Measurements from ENCODE around the gene SVEP1.
"Not testable (repeated sequence)": the region's sequence is repeated elsewhere in the genome, so short reads cannot be mapped to it uniquely, and the experiment has no call there.

Gene SVEP1

DNA sequence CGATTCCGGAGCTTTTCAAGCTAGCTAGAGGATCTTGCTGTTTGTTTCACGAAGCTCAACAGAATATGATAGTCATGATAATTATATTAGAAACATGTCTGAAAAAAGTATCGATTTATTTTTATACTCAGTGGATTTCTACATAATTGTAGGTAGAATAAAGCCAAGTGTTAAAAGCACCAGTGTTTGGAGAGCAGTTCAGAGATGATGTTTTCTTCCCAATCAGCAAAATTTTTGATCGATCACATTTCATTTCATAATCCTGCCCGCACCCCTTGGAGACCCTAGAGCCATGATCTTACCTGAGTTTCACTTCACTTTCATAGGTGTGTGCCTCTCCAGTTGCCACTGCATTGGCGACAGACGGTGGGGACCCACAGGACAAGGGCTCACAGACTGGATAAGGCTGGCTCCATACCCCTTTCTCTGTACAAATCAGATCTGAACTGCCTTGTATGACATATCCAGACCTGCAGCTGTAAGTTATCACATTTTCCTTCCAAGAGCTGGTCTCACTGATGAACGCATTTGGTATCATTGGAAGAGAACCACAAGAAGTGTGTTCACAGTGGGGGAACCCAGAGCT is 173.6 kb downstream of the SVEP1 start:
- Histone ChIP-seq H2AFZ (ENCODE audit: low read length) (no peak overlapping the region), H3K27ac (replicated peaks; ENCODE audit: low read length) (no peak overlapping the region), H3K36me3 (replicated peaks in 1 of 2; ENCODE audit: control insufficient read depth in 2 of 2, insufficient read depth in 2 of 2, low read length in 2 of 2) (no peaks in the 10 kb centered on the region), H3K18ac (ENCODE audit: low read length) (no peak overlapping the region), H3K27me3 (ENCODE audit: control insufficient read depth in 3 of 3, insufficient read depth in 3 of 3, low read depth in 1 of 3, low read length in 3 of 3) (no peaks in the 10 kb centered on the region), H4K8ac (ENCODE audit: low read depth, low read length) (no peak overlapping the region), H3K9ac (ENCODE audit: low read depth, low read length, poor library complexity) (no peak overlapping the region), H2BK15ac (ENCODE audit: low read length) (no peak overlapping the region), H3K23ac (ENCODE audit: low read depth, low read length, poor library complexity) (no peak overlapping the region), H3K4me3 (ENCODE audit: low read length in 2 of 2) (no peak overlapping the region), H4K91ac (ENCODE audit: low read depth, low read length, poor library complexity) (no peak overlapping the region), H3K79me1 (ENCODE audit: low read depth, low read length) (no peaks in the 10 kb centered on the region), H2BK12ac (ENCODE audit: low read length) (no peak overlapping the region), H3K4ac (ENCODE audit: low read length) (no peak overlapping the region), H3K14ac (ENCODE audit: low read length) (no peak overlapping the region), H2BK5ac (ENCODE audit: low read length) (no peak overlapping the region), H3K4me1 (ENCODE audit: control insufficient read depth in 2 of 2, insufficient read depth in 1 of 2, low read depth in 1 of 2, low read length in 2 of 2) (no peaks in the 10 kb centered on the region), H3K4me2 (ENCODE audit: insufficient read depth, low read length, poor library complexity, severe bottlenecking) (no peak overlapping the region), H2BK120ac (ENCODE audit: low read depth, low read length) (no peak overlapping the region), H3K9me3 (replicated peaks in 1 of 2; ENCODE audit: control insufficient read depth in 2 of 2, insufficient read depth in 1 of 2, low read depth in 1 of 2, low read length in 2 of 2) (no peaks in the 10 kb centered on the region), H2AK5ac (ENCODE audit: low read depth, low read length) (no peak overlapping the region)
- WGBS, 2 donors (ENCODE audit: extremely low coverage in 2 of 2, insufficient read length in 2 of 2, insufficient replicate concordance in 1 of 2): no CpG with 5 or more reads among the region's 9 CpGs
- DNase-seq (ENCODE audit: low spot score): no peak

DNA sequence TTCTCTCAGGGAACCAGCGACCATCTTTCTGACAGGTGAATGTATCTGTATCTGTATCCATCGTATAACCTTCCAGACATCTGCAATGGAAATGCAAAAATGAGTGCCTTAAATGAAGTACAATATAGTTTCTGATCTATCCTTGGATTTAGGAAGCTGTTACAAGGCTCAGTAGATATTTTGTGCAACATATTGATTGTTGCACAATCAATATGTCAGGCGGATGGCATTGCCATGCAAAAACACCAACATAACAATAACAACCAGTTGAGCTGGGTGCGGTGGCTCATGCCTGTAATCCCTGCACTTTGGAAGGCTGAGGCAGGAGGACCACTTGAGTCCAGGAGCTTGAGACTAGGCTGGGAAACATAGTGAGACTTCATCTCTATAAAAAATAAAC is 175.1 kb downstream of the SVEP1 start:
- H3K23ac ChIP-seq (ENCODE audit: low read depth, low read length, poor library complexity): no peak overlapping the region
- H4K8ac ChIP-seq (ENCODE audit: low read depth, low read length): no peak overlapping the region
- H2AK5ac ChIP-seq (ENCODE audit: low read depth, low read length): no peak overlapping the region
- WGBS, 2 donors (ENCODE audit: extremely low coverage in 2 of 2, insufficient read length in 2 of 2, insufficient replicate concordance in 1 of 2): no CpG with 5 or more reads among the region's 4 CpGs
- H3K18ac ChIP-seq (ENCODE audit: low read length): no peak overlapping the region
- no peaks in the 10 kb centered on the region for H3K4me1 ChIP-seq (ENCODE audit: control insufficient read depth in 2 of 2, insufficient read depth in 1 of 2, low read depth in 1 of 2, low read length in 2 of 2)
- H3K36me3 ChIP-seq (replicated peaks in 1 of 2; ENCODE audit: control insufficient read depth in 2 of 2, insufficient read depth in 2 of 2, low read length in 2 of 2): no peaks in the 10 kb centered on the region
- no peak overlapping the region for H2BK12ac ChIP-seq (ENCODE audit: low read length)
- no peak overlapping the region for H3K14ac ChIP-seq (ENCODE audit: low read length)
- H2BK15ac ChIP-seq (ENCODE audit: low read length): no peak overlapping the region
- H3K27me3 ChIP-seq (ENCODE audit: control insufficient read depth in 3 of 3, insufficient read depth in 3 of 3, low read depth in 1 of 3, low read length in 3 of 3): no peaks in the 10 kb centered on the region
- H3K4me3 ChIP-seq (ENCODE audit: low read length in 2 of 2): no peak overlapping the region
- DNase-seq (ENCODE audit: low spot score): no peak
- H3K4me2 ChIP-seq (ENCODE audit: insufficient read depth, low read length, poor library complexity, severe bottlenecking): no peak overlapping the region
- no peak overlapping the region for H3K27ac ChIP-seq (replicated peaks; ENCODE audit: low read length)
- no peak overlapping the region for H3K4ac ChIP-seq (ENCODE audit: low read length)
- no peak overlapping the region for H3K9ac ChIP-seq (ENCODE audit: low read depth, low read length, poor library complexity)
- no peaks in the 10 kb centered on the region for H3K79me1 ChIP-seq (ENCODE audit: low read depth, low read length)
- H3K9me3 ChIP-seq (replicated peaks in 1 of 2; ENCODE audit: control insufficient read depth in 2 of 2, insufficient read depth in 1 of 2, low read depth in 1 of 2, low read length in 2 of 2): no peaks in the 10 kb centered on the region
- no peak overlapping the region for H2BK120ac ChIP-seq (ENCODE audit: low read depth, low read length)
- no peak overlapping the region for H4K91ac ChIP-seq (ENCODE audit: low read depth, low read length, poor library complexity)
- H2AFZ ChIP-seq (ENCODE audit: low read length): no peak overlapping the region
- no peak overlapping the region for H2BK5ac ChIP-seq (ENCODE audit: low read length)

DNA sequence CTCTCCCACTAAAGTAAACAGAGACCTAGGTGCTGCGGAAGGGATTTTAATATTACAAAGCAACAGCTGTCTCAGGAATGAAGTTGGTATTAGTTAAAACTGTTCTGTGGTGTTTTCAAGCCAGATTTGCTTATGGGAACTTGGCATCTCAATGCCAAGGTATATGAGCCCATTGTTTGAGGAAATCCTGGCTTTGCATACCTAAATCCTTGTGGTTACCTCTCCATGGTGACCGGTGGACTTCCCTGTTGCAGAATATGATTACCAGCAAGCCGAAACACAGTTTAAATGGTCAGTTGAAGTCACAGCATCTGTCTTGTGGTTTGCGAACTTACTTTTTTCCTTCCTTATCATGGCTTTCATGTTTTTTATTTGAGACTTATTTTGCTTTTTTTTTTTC is 179.6 kb downstream of the SVEP1 start:
- no peak overlapping the region for H3K4me3 ChIP-seq (ENCODE audit: low read length in 2 of 2)
- H3K9ac ChIP-seq (ENCODE audit: low read depth, low read length, poor library complexity): no peak overlapping the region
- H3K23ac ChIP-seq (ENCODE audit: low read depth, low read length, poor library complexity): no peak overlapping the region
- no peak overlapping the region for H2BK15ac ChIP-seq (ENCODE audit: low read length)
- H2BK5ac ChIP-seq (ENCODE audit: low read length): no peak overlapping the region
- H3K14ac ChIP-seq (ENCODE audit: low read length): no peak overlapping the region
- H3K4ac ChIP-seq (ENCODE audit: low read length): no peak overlapping the region
- H3K4me2 ChIP-seq (ENCODE audit: insufficient read depth, low read length, poor library complexity, severe bottlenecking): no peak overlapping the region
- no CpG with 5 or more reads among the region's 4 CpGs for WGBS, 2 donors (ENCODE audit: extremely low coverage in 2 of 2, insufficient read length in 2 of 2, insufficient replicate concordance in 1 of 2)
- no peak overlapping the region for H2AFZ ChIP-seq (ENCODE audit: low read length)
- H3K4me1 ChIP-seq (ENCODE audit: control insufficient read depth in 2 of 2, insufficient read depth in 1 of 2, low read depth in 1 of 2, low read length in 2 of 2): no peaks in the 10 kb centered on the region
- no peak overlapping the region for H2AK5ac ChIP-seq (ENCODE audit: low read depth, low read length)
- H3K18ac ChIP-seq (ENCODE audit: low read length): no peak overlapping the region
- no peaks in the 10 kb centered on the region for H3K36me3 ChIP-seq (replicated peaks in 1 of 2; ENCODE audit: control insufficient read depth in 2 of 2, insufficient read depth in 2 of 2, low read length in 2 of 2)
- H4K8ac ChIP-seq (ENCODE audit: low read depth, low read length): no peak overlapping the region
- DNase-seq (ENCODE audit: low spot score): no peak
- no peaks in the 10 kb centered on the region for H3K9me3 ChIP-seq (replicated peaks in 1 of 2; ENCODE audit: control insufficient read depth in 2 of 2, insufficient read depth in 1 of 2, low read depth in 1 of 2, low read length in 2 of 2)
- no peaks in the 10 kb centered on the region for H3K27me3 ChIP-seq (ENCODE audit: control insufficient read depth in 3 of 3, insufficient read depth in 3 of 3, low read depth in 1 of 3, low read length in 3 of 3)
- no peaks in the 10 kb centered on the region for H3K79me1 ChIP-seq (ENCODE audit: low read depth, low read length)
- no peak overlapping the region for H4K91ac ChIP-seq (ENCODE audit: low read depth, low read length, poor library complexity)
- H2BK120ac ChIP-seq (ENCODE audit: low read depth, low read length): no peak overlapping the region
- no peak overlapping the region for H2BK12ac ChIP-seq (ENCODE audit: low read length)
- no peak overlapping the region for H3K27ac ChIP-seq (replicated peaks; ENCODE audit: low read length)

DNA sequence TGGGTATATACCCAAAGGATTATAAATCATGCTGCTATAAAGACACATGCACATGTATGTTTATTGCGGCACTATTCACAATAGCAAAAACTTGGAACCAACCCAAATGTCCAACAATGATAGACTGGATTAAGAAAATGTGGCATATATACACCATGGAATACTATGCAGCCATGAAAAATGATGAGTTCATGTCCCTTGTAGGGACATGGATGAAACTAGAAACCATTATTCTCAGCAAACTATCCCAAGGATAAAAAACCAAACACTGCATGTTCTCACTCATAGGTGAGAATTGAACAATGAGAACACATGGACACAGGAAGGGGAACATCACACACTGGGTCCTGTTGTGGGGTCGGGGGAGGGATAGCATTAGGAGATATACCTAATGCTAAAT is 180.5 kb downstream of the SVEP1 start:
- H2BK12ac ChIP-seq (ENCODE audit: low read length); H2AFZ ChIP-seq (ENCODE audit: low read length); H2BK5ac ChIP-seq (ENCODE audit: low read length); H3K36me3 ChIP-seq (replicated peaks in 1 of 2; ENCODE audit: control insufficient read depth in 2 of 2, insufficient read depth in 2 of 2, low read length in 2 of 2); H2AK5ac ChIP-seq (ENCODE audit: low read depth, low read length); H4K8ac ChIP-seq (ENCODE audit: low read depth, low read length); H3K9ac ChIP-seq (ENCODE audit: low read depth, low read length, poor library complexity); H3K4me1 ChIP-seq (ENCODE audit: control insufficient read depth in 2 of 2, insufficient read depth in 1 of 2, low read depth in 1 of 2, low read length in 2 of 2); H3K79me1 ChIP-seq (ENCODE audit: low read depth, low read length); H4K91ac ChIP-seq (ENCODE audit: low read depth, low read length, poor library complexity); H3K9me3 ChIP-seq (replicated peaks in 1 of 2; ENCODE audit: control insufficient read depth in 2 of 2, insufficient read depth in 1 of 2, low read depth in 1 of 2, low read length in 2 of 2); H3K4me3 ChIP-seq (ENCODE audit: low read length in 2 of 2); H3K4ac ChIP-seq (ENCODE audit: low read length); H3K27ac ChIP-seq (replicated peaks; ENCODE audit: low read length); H2BK120ac ChIP-seq (ENCODE audit: low read depth, low read length); H3K4me2 ChIP-seq (ENCODE audit: insufficient read depth, low read length, poor library complexity, severe bottlenecking); H3K18ac ChIP-seq (ENCODE audit: low read length); H2BK15ac ChIP-seq (ENCODE audit: low read length); DNase-seq (ENCODE audit: low spot score); H3K14ac ChIP-seq (ENCODE audit: low read length); H3K23ac ChIP-seq (ENCODE audit: low read depth, low read length, poor library complexity); H3K27me3 ChIP-seq (ENCODE audit: control insufficient read depth in 3 of 3, insufficient read depth in 3 of 3, low read depth in 1 of 3, low read length in 3 of 3): not testable (repeated sequence)
- WGBS, 2 donors (ENCODE audit: extremely low coverage in 2 of 2, insufficient read length in 2 of 2, insufficient replicate concordance in 1 of 2): no CpG with 5 or more reads among the region's 2 CpGs
